ENCODE results near the gene WNT3. TPM values are rescaled to one million over a fixed set of nuclear protein-coding genes. Genes with fewer than 3 reads are reported as not detected.
A peak's percentile ranks its signal among the peaks of the same experiment; 100 is the strongest.

The WNT3 gene
- total RNA-seq, 2 experiments from 2014 or later = 4.9 to 5.1 TPM

DNA sequence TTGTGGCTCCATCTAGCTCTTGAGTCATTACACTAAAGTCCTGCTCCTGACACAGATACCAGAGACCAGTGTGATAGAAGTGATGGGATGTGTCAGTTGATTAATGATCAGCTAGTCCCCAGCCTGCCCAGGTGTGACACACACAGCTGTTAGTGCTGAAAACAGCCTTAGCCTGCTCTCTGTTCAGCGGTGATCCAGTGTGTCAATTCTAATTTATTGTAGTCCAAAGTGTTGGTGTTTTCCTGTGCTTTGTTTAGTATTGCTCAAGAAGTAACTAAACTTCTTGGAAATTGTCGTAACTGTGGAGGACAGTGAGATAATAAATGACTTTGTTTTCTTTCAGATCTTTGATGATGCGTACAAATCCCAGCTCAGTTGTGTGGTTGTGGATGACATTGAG, 92.3 kb downstream of the WNT3 start:
- Histone ChIP-seq H2AFZ (ENCODE audit: low read length) (no peak overlapping the region), H3K36me3 (ENCODE audit: insufficient read depth, low read length) (peaks cover 34% of the 10 kb centered on the region), H3K4me1 (ENCODE audit: insufficient read depth, low read length, poor library complexity, severe bottlenecking) (peaks cover 50% of the 10 kb centered on the region), H3K4me2 (ENCODE audit: low read length) (0 out of 2 replicates have a peak overlapping the region, but pooled peaks have one; percentile 2), H3K9me3 (ENCODE audit: low read length) (no peaks in the 10 kb centered on the region), H3K79me2 (ENCODE audit: insufficient read depth, low read depth, low read length) (no peaks in the 10 kb centered on the region), H3K4me3 (ENCODE audit: low read depth, low read length, poor library complexity, severe bottlenecking) (no peak overlapping the region), H3K27ac (ENCODE audit: low read depth, low read length, poor library complexity, severe bottlenecking) (peak overlapping the region; percentile 27), H4K20me1 (ENCODE audit: insufficient read depth, low read length) (no peaks in the 10 kb centered on the region), H3K9me2 (ENCODE audit: insufficient read depth, low read length) (no peaks in the 10 kb centered on the region)
- TF ChIP-seq, protein P1, sequence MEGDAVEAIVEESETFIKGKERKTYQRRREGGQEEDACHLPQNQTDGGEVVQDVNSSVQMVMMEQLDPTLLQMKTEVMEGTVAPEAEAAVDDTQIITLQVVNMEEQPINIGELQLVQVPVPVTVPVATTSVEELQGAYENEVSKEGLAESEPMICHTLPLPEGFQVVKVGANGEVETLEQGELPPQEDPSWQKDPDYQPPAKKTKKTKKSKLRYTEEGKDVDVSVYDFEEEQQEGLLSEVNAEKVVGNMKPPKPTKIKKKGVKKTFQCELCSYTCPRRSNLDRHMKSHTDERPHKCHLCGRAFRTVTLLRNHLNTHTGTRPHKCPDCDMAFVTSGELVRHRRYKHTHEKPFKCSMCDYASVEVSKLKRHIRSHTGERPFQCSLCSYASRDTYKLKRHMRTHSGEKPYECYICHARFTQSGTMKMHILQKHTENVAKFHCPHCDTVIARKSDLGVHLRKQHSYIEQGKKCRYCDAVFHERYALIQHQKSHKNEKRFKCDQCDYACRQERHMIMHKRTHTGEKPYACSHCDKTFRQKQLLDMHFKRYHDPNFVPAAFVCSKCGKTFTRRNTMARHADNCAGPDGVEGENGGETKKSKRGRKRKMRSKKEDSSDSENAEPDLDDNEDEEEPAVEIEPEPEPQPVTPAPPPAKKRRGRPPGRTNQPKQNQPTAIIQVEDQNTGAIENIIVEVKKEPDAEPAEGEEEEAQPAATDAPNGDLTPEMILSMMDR (conservative IDR thresholded peaks at IDR 0.05; ENCODE audit: low read length) = no peak
- no peak for TF ChIP-seq EZH2phosphoT487 (IDR thresholded peaks at IDR 0.05; ENCODE audit: borderline replicate concordance, low read depth, low read length)
- intact Hi-C loops (cut with micrococcal nuclease; ENCODE audit: unreplicated experiment) = no loop called here
- ChIA-PET POLR2A (interaction anchor here (0.5 to 1.9 kb wide), 3 partner anchors 9 to 19 kb away, joined by 5 read pairs; no protein-coding TSS in a partner anchor), CTCF (ENCODE audit: unreplicated experiment) (no interaction called here)
- no TSS peak for BruUV-seq (replicated peaks)
- peak; percentile 60 for DNase-seq (ENCODE audit: low spot score)

DNA sequence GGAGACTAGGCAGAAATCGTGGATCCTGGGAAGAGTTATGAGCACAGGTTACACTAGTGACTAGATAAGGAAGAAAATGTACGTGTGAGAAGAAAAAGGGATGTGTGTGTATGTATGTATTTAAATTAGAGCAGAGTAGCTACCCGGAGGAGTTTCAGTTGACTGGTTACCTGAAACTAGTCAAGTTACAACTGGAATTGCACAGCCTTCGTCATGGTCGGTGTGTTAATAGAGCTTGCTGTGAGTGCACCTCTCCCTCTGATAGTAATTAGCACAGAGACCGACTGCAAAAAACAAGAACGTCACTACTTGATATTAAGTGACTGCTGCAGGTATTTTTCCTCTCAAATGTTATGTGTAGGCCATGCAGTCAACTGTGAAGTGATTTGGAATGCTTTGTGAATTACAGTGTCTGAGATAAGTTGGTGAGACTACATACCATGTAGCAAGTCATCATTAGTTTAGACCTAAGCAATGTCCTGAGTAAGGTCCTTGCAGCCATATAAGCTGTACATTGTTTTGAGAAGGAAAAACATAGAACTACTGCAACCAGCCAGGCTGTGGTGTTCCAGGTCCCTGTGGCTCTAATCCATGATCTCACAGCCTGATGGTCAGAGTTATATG, 95.7 kb downstream of the WNT3 start:
- peaks cover 65% of the 10 kb centered on the region for H3K4me1 ChIP-seq (ENCODE audit: insufficient read depth, low read length, poor library complexity, severe bottlenecking)
- H3K9me2 ChIP-seq (ENCODE audit: insufficient read depth, low read length) = no peaks in the 10 kb centered on the region
- no peaks in the 10 kb centered on the region for H3K9me3 ChIP-seq (ENCODE audit: low read length)
- POLR2A ChIA-PET = no interaction called here
- intact Hi-C loops (cut with micrococcal nuclease; ENCODE audit: unreplicated experiment) = no loop called here
- no peak for DNase-seq (ENCODE audit: low spot score)
- H3K79me2 ChIP-seq (ENCODE audit: insufficient read depth, low read depth, low read length) = no peaks in the 10 kb centered on the region
- CTCF ChIA-PET (ENCODE audit: unreplicated experiment) = no interaction called here
- no peaks in the 10 kb centered on the region for H4K20me1 ChIP-seq (ENCODE audit: insufficient read depth, low read length)
- no peak overlapping the region for H2AFZ ChIP-seq (ENCODE audit: low read length)
- BruUV-seq (replicated peaks) = no TSS peak
- H3K27ac ChIP-seq (ENCODE audit: low read depth, low read length, poor library complexity, severe bottlenecking) = peak overlapping the region; percentile 15
- no peak overlapping the region for H3K4me3 ChIP-seq (ENCODE audit: low read depth, low read length, poor library complexity, severe bottlenecking)
- H3K4me2 ChIP-seq (ENCODE audit: low read length) = peak overlapping the region; percentile 22
- peaks cover 12% of the 10 kb centered on the region for H3K36me3 ChIP-seq (ENCODE audit: insufficient read depth, low read length)
- TF ChIP-seq, protein P1 (conservative IDR thresholded peaks at IDR 0.05; ENCODE audit: low read length) = no peak
- TF ChIP-seq EZH2phosphoT487 (IDR thresholded peaks at IDR 0.05; ENCODE audit: borderline replicate concordance, low read depth, low read length) = no peak

DNA sequence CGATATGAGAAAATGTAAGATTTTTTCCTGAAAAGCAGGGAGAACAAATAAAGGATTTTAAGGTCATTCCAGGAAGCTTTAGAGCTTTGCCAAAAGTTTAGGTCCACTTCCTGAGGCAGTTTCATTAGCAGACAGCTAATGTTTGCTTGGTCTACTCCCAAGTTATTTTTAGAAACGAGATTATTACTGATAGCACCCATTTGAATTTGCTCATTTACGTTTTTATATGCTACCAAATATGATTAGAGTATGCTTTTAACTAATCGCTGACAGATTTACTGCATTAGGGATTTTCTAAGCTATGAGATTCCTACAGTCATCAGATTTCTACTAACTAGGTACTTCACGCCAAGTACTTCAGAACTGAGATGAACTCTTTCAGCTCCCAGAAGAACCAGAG, 98.1 kb downstream of the WNT3 start:
- Histone ChIP-seq H2AFZ (ENCODE audit: low read length) (no peak overlapping the region), H3K9me2 (ENCODE audit: insufficient read depth, low read length) (no peaks in the 10 kb centered on the region), H3K4me2 (ENCODE audit: low read length) (peak overlapping the region; percentile 25), H3K9me3 (ENCODE audit: low read length) (no peaks in the 10 kb centered on the region), H3K4me1 (ENCODE audit: insufficient read depth, low read length, poor library complexity, severe bottlenecking) (peaks cover 44% of the 10 kb centered on the region), H3K36me3 (ENCODE audit: insufficient read depth, low read length) (peaks cover 20% of the 10 kb centered on the region), H4K20me1 (ENCODE audit: insufficient read depth, low read length) (no peaks in the 10 kb centered on the region), H3K27ac (ENCODE audit: low read depth, low read length, poor library complexity, severe bottlenecking) (peak overlapping the region; percentile 57), H3K79me2 (ENCODE audit: insufficient read depth, low read depth, low read length) (no peaks in the 10 kb centered on the region), H3K4me3 (ENCODE audit: low read depth, low read length, poor library complexity, severe bottlenecking) (no peak overlapping the region)
- DNase-seq (ENCODE audit: low spot score) = no peak
- POLR2A ChIA-PET = interaction anchor here (0.7 to 1.7 kb wide), 3 partner anchors 15 to 376 kb away, joined by 3 to 4 read pairs (median 3); no protein-coding TSS in a partner anchor
- TF ChIP-seq, protein P1 (conservative IDR thresholded peaks at IDR 0.05; ENCODE audit: low read length) = no peak
- BruUV-seq (replicated peaks) = no TSS peak
- intact Hi-C loops (cut with micrococcal nuclease; ENCODE audit: unreplicated experiment) = no loop called here
- CTCF ChIA-PET (ENCODE audit: unreplicated experiment) = no interaction called here
